HUES6 (cell line): ENCODE measurements around the gene CFAP73.

Experiments used
- H3K27ac ChIP-seq: 2 replicates; pipeline ENCODE4 v1.7.0; 2013; ENCODE audit warnings: low read depth, mild to moderate bottlenecking, low read length, inconsistent platforms
- H3K27me3 ChIP-seq: 2 replicates; pipeline ENCODE4 v1.6.1; 2013; ENCODE audit warnings: low read length; ENCODE audit not compliant: control insufficient read depth, insufficient read depth
- H3K36me3 ChIP-seq: 2 replicates; pipeline ENCODE4 v1.6.1; 2013; ENCODE audit warnings: low read length; ENCODE audit not compliant: control insufficient read depth, insufficient read depth
- H3K4me1 ChIP-seq: 2 replicates; pipeline ENCODE4 v1.6.1; 2013; ENCODE audit warnings: low read length; ENCODE audit not compliant: control insufficient read depth, insufficient read depth
- H3K4me3 ChIP-seq: 2 replicates; pipeline ENCODE4 v1.5.1; 2013; ENCODE audit warnings: low read depth, low read length
- H3K9ac ChIP-seq: one replicate; pipeline ENCODE4 v1.6.1; 2013; ENCODE audit warnings: mild to moderate bottlenecking, low read length
- H3K9me3 ChIP-seq: 2 replicates; pipeline ENCODE4 v1.6.1; 2013; ENCODE audit warnings: low read depth, low read length; ENCODE audit not compliant: control insufficient read depth, insufficient read depth

The CFAP73 gene

GRCh38 chr12:113170457-113170856, 20.9 kb downstream of the CFAP73 start:
- no peak overlapping the region for H3K9ac ChIP-seq
- no peak overlapping the region for H3K27ac ChIP-seq
- H3K27me3 ChIP-seq: no peaks in the 10 kb centered on the region
- no peaks in the 10 kb centered on the region for H3K9me3 ChIP-seq
- H3K4me1 ChIP-seq: no peaks in the 10 kb centered on the region
- peaks cover 91% of the 10 kb centered on the region for H3K36me3 ChIP-seq
- no peak overlapping the region for H3K4me3 ChIP-seq

GRCh38 chr12:113170926-113171325, 21.4 kb downstream of the CFAP73 start:
- H3K27ac ChIP-seq: no peak overlapping the region
- H3K27me3 ChIP-seq: no peaks in the 10 kb centered on the region
- H3K4me1 ChIP-seq: no peaks in the 10 kb centered on the region
- H3K9ac ChIP-seq: no peak overlapping the region
- H3K36me3 ChIP-seq: peaks cover 87% of the 10 kb centered on the region
- no peaks in the 10 kb centered on the region for H3K9me3 ChIP-seq
- no peak overlapping the region for H3K4me3 ChIP-seq

GRCh38 chr12:113171543-113171942, 22.0 kb downstream of the CFAP73 start:
- no peak overlapping the region for H3K4me3 ChIP-seq
- no peaks in the 10 kb centered on the region for H3K9me3 ChIP-seq
- H3K4me1 ChIP-seq: no peaks in the 10 kb centered on the region
- H3K36me3 ChIP-seq: peaks cover 85% of the 10 kb centered on the region
- H3K27ac ChIP-seq: no peak overlapping the region
- H3K27me3 ChIP-seq: no peaks in the 10 kb centered on the region
- no peak overlapping the region for H3K9ac ChIP-seq

- Histone ChIP-seq H3K9me3 (no peaks in the 10 kb centered on the region), H3K4me3 (no peak overlapping the region), H3K4me1 (no peaks in the 10 kb centered on the region), H3K27me3 (no peaks in the 10 kb centered on the region), H3K27ac (no peak overlapping the region), H3K9ac (no peak overlapping the region), H3K36me3 (peaks cover 86% of the 10 kb centered on the region)
Measured at GRCh38 chr12:113172185-113172584, 22.7 kb downstream of the CFAP73 start.

GRCh38 chr12:113173081-113173698, 23.7 kb downstream of the CFAP73 start:
- no peak overlapping the region for H3K4me3 ChIP-seq
- H3K27me3 ChIP-seq: no peaks in the 10 kb centered on the region
- no peak overlapping the region for H3K9ac ChIP-seq
- no peak overlapping the region for H3K27ac ChIP-seq
- H3K9me3 ChIP-seq: no peaks in the 10 kb centered on the region
- H3K4me1 ChIP-seq: no peaks in the 10 kb centered on the region
- peaks cover 86% of the 10 kb centered on the region for H3K36me3 ChIP-seq

GRCh38 chr12:113174461-113175384, 25.2 kb downstream of the CFAP73 start:
- no peaks in the 10 kb centered on the region for H3K9me3 ChIP-seq
- peaks cover 89% of the 10 kb centered on the region for H3K36me3 ChIP-seq
- no peak overlapping the region for H3K4me3 ChIP-seq

GRCh38 chr12:113179023-113179422, 29.5 kb downstream of the CFAP73 start:
- H3K36me3 ChIP-seq: peaks cover 71% of the 10 kb centered on the region
- no peak overlapping the region for H3K9ac ChIP-seq
- no peak overlapping the region for H3K27ac ChIP-seq

More at GRCh38 chr12:113174461-113175384, 25.2 kb downstream of the CFAP73 start:
- Histone ChIP-seq H3K27ac (no peak overlapping the region), H3K9ac (no peak overlapping the region), H3K27me3 (no peaks in the 10 kb centered on the region), H3K4me1 (no peaks in the 10 kb centered on the region)

GRCh38 chr12:113180333-113180732, 30.8 kb downstream of the CFAP73 start:
- no peaks in the 10 kb centered on the region for H3K4me1 ChIP-seq
- H3K36me3 ChIP-seq: peaks cover 61% of the 10 kb centered on the region
- H3K27ac ChIP-seq: no peak overlapping the region
- no peaks in the 10 kb centered on the region for H3K9me3 ChIP-seq
- H3K4me3 ChIP-seq: no peak overlapping the region
- no peak overlapping the region for H3K9ac ChIP-seq
- no peaks in the 10 kb centered on the region for H3K27me3 ChIP-seq

More at GRCh38 chr12:113179023-113179422, 29.5 kb downstream of the CFAP73 start:
- Histone ChIP-seq H3K4me3 (no peak overlapping the region), H3K9me3 (no peaks in the 10 kb centered on the region), H3K4me1 (no peaks in the 10 kb centered on the region), H3K27me3 (no peaks in the 10 kb centered on the region)

- Histone ChIP-seq H3K27ac (no peak overlapping the region), H3K9me3 (no peaks in the 10 kb centered on the region), H3K36me3 (peaks cover 52% of the 10 kb centered on the region), H3K4me1 (0 out of 2 replicates have a peak, but pooled peaks cover 4% of the 10 kb centered on the region), H3K9ac (no peak overlapping the region), H3K27me3 (no peaks in the 10 kb centered on the region), H3K4me3 (no peak overlapping the region)
Measured at GRCh38 chr12:113181975-113182374, 32.5 kb downstream of the CFAP73 start.

- H3K27ac ChIP-seq: no peak overlapping the region
- no peak overlapping the region for H3K4me3 ChIP-seq
- H3K9me3 ChIP-seq: no peaks in the 10 kb centered on the region
- H3K36me3 ChIP-seq: peaks cover 41% of the 10 kb centered on the region
- H3K4me1 ChIP-seq: 0 out of 2 replicates have a peak, but pooled peaks cover 4% of the 10 kb centered on the region
- H3K9ac ChIP-seq: no peak overlapping the region
- H3K27me3 ChIP-seq: no peaks in the 10 kb centered on the region
Measured at GRCh38 chr12:113183030-113183589, 33.6 kb downstream of the CFAP73 start.
